HG03045 (cell line): Measurements from ENCODE around the gene MYO16.

Experiments used
- ATAC-seq: cut with Tn5 transposase; IDR thresholded peaks from one replicate; pipeline ENCODE4 v1.9.1; 2021; ENCODE audit warnings: mild to moderate bottlenecking, moderate library complexity; ENCODE audit not compliant: unreplicated experiment

MYO16 gene

DNA sequence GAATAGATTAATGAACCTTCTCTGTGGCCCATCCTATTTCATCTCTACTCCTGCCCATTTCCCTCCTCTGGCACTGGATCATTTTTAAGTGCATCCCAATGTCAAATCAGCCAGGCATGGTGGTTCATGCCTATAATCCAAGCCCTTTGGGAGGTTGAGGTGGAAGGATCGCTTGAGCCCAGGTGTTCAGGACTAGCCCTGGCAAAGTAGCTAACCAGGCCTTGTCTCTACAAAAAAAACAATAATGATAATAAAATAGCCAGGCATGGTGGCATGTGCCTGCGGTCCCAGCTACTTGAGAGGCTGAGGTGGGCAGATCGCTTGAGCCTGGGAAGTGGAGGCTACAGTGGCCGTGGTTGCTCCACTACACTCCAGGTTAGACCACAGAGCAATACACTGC lies 517.0 kb downstream of the MYO16 start:
- no peak for ATAC-seq

DNA sequence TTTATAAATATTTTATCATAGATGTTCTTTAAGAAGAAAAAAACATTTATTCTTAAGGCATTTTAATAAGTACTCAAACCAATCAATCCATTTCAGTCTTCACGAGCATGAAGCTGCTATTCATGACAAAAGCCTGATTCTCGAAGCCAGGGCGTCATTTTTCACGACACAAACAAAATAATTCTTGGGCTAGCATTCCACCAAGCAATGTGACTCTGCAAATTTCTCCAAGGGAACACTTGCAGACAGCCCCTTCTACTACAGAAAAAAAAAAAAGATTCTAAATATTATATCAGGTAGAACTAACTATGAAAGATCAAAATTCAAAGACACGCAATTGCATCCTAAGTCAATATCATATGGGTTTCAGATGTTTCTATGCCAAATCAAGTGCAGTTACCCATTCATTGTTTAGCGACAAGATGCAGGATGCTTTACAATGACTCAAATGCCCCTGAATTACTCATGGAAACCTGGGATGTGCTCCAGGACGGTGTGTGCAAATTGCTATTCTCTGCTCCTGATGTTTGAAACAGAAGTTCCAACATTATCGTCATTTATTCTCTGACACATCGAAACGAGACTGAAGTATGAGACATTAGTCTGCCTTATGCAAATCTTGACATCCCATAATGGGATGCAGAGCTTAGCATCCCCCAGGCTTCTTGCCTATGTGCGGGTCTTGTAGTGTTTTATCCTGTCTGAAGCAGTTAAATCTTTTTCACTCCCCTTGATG lies 517.7 kb downstream of the MYO16 start:
- no peak for ATAC-seq

DNA sequence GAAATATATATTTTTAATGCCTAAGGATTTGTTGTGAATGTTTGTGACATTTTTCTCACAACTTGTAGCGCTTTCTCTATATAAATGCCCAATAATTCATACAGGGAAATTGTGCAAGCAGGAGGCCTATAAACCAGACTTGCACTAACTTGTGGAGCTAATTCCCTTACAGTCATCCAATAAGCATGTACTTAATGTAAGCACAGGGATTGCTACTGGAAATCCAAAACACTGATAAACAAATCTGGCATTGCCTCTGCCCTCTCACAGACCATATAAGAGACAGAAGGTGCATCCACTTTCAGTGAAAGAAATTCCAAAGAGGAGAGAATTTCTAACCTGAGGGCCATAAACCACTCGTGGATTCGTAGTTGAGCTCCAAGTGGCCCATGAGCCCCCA lies 518.8 kb downstream of the MYO16 start:
- ATAC-seq, result no peak

DNA sequence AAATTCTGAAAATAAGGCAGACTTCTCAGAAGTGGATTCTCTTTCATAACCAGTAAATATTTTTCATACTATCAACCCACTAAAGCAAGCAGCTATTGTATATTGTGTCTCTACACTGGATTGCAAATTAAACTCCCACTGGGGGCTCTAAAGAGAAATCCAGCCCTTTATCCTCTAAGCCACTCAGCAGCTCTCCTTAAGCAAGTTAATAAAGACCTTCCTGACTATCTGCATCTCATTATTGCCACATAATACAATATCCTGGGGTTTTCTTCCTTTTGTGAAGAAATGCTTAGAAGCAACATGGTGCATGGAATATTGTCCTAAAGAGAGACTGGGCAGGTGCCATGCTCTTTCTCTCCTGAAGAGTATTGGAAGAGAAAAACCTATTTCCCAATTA lies 521.3 kb downstream of the MYO16 start:
- no peak for ATAC-seq

DNA sequence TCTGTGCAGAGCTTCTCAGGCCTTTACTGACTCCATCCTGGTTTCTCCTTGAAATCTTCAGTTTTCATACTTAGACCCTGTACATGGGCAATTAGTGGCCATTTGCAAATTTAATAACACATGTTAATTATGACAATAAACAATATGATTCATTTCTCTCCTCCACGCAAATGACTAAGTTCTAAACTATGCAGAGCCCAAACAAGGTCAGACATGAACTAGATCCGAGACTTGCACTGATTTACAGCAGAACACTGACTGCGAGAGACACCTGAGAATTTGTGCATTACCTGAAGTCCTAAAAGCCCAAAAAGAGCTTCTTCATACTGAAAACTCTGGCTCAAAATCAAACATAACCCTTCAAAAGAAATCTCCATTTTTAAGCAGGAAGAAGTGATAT lies 521.8 kb downstream of the MYO16 start:
- no peak for ATAC-seq

DNA sequence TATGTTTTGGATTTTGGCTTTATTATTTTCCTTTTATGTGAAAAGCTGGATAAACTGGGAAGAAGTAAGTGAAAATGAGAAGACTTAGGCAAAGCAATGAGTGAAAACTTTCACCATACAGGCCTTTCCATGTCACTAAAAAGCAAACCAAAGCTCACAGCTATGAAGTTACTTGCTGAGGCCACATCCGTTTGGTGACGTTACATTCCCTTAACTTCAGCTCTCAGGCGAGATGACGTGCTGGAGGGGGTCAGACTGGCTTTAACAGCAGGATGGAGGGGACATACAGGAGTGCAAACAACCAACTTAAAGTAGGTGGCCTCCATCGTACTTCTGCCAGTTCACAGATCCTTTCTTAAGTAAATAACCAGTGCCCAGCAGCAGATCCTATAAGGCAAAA lies 522.3 kb downstream of the MYO16 start:
- ATAC-seq, result no peak

DNA sequence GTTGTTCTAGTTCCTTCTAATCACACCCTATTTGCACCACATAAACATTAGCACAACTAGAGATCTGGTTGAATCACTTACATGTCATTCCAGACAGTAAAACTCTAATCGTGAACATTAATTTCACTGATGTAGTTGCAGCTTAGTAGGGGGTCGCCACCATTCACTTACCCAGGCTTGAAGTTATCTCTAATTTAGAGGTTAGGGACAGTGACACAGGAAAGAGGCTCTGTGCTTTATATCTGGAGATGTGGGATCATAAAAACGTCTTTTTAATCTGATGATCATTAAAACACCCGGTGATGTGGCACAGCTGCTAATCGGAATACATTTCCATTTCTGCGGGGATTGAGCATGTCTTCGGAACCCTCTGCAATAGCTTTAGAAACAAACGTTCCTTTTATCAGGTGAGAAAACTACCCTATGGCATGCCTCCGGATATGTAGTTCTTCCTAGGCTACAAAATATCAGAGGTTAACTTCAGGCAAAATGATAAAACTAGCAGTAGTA lies 523.0 kb downstream of the MYO16 start:
- no peak for ATAC-seq

DNA sequence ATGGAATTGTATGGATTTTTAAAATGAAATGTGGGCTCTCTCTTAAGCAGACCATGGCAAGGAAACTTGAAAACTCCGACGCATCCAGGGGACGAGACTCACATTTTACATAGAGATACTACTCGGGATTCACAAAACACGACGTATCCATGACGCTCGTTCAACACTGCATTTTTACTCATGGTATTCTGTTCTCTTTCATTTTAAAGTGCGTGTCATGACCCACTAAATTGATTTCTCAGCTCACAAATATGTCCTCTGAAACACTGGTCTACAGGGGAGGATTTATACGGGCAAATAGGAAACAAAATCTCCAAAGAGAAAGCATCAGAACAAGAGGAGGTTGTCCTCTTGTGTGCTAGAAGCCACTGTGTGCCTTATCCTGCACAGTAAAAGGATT lies 523.5 kb downstream of the MYO16 start:
- no peak for ATAC-seq

DNA sequence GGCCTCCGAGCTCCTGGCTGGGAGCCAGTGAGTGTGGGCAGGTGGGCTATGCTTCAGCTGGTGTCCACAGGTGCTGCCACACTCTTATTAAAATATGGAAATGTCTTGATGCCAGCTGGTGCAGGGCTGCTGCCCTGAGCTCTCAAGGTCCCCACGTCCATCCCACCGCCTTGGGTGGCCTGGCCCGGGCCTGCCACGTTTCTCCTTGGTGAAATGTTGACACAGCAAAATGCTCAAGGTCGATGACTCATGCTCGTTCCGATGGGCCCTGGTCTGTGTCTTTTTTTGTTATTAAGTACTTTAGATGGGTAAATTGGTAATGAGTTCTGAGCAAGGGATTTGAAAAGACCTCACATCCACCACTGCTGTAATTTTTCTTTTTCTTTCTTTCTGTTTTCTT lies 524.7 kb downstream of the MYO16 start:
- no peak for ATAC-seq

DNA sequence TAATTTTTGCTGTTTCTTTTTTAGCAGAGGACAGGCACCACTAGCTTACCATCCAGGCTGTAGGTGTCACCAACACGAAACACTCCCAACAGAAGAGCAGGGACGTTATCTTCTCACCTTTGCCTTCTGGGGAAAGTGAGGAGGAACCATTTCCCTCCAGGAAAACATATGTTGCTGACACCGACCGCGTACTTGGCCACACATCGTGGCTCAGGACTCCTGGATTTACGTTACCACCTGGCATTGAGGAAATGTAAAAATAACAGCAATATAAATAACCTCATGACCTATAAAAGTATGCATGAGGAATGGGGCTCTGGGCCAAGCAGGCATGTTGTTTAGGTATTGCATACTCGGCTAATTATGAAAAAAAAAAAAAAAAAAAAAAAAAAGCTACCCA lies 525.1 kb downstream of the MYO16 start:
- ATAC-seq, result no peak

DNA sequence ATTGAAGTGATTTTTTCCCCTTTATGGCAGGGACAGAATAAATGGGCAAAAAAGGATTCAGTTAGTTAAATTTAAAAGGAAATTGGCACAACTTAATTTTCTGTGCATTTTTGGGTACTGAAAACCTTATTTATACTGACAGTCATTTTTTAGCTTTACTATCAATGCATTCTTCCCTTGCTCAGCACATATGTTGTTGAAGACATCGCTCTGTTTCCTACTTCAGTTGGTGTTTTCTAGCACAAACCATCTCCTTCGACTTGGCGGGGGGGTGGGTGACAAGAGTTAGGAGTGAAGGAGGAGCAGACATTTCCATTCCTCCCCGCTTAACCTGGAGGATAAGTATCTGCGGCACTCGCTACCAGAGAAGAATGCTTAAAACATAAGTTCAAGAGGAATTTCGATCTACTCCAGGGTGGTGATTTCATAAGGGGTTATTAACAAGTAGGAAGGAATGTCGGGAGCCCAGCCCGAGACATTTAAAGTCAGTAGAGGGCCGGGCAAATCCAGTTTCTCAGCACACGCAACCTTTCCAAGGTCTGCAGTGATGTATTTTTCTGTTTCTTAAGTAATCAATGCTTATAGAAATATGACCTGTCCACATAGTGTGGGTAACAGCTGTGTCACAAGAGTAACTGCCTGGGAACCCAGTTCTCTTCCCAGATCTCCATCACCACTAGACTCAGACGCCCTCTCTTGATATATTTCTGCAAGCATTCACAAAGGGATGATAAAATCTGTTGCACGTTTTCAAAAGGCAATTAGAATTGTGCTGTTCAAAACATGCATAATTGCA lies 525.8 kb downstream of the MYO16 start:
- no peak for ATAC-seq

DNA sequence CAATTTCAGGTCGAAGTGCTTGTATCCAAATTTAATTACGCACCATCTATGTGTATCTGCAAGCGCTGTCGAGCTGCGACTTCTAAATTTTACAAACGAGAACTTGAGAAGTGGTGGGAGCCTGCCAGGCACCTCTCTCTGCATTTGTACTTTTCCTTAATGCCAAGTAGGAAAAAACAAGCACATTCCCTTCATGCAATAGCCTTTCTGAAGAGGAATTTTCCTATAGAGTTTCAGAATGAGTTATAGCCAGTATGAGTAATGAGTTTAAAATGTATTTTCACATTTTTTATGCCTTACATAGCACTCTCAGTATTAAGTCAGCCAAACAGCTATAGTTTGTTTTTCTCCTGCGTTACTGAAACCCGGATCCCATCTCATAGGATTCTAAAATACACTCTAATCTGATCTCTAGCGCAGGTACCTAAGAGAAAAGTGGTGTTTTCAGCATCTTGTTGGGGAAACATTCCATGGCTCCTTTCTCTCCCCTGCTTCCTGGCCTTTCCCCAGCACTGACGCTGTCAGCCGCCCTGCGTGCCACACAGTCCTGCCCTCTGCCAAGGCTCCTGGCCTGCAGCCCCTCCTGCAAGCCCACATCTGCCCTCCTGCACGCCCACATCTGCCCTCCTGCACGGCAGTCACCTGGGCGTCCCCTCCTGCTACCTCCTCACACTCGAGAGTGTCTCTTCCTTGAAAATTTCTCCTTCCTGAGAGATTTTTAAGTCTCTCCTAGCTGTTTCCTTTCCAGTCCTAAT lies 526.9 kb downstream of the MYO16 start:
- no peak for ATAC-seq

DNA sequence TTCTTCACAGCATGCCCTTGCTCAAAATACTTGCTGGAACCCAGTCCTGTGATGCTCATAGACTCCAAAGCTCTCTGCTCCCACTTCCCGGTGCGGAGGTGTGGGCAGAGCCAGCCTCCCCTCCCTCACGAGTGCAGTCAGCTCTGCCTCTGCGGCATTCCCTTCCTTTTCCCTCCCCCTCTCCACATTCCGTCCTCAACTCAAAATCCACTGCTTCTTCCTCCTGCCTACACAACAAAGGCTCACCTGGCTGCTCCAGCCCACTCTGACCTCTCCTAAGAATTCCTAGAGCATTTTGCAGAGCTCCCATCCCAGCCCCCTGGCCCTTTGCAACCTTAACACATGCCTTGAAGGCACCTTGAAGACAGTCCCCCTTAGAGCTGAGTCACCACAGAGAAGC lies 527.9 kb downstream of the MYO16 start:
- no peak for ATAC-seq

DNA sequence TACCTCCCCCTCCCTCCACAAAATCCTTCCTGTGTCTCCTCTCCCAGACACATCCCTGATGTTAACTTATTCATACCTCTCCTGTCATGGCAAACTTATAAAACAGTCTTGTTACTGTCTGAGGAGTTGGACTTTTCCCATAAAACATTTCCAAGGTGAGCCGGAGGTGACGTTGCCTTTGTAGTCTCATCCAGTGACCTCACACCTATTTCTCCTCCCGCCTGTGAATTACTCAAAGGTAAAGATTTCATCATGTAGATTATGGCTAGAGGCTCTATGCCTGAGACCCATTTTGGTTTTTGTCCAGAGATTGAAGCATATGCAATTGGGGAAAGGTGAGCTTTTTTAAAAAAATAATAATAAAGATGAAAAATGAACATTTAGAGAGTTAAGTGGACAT lies 529.0 kb downstream of the MYO16 start:
- no peak for ATAC-seq

DNA sequence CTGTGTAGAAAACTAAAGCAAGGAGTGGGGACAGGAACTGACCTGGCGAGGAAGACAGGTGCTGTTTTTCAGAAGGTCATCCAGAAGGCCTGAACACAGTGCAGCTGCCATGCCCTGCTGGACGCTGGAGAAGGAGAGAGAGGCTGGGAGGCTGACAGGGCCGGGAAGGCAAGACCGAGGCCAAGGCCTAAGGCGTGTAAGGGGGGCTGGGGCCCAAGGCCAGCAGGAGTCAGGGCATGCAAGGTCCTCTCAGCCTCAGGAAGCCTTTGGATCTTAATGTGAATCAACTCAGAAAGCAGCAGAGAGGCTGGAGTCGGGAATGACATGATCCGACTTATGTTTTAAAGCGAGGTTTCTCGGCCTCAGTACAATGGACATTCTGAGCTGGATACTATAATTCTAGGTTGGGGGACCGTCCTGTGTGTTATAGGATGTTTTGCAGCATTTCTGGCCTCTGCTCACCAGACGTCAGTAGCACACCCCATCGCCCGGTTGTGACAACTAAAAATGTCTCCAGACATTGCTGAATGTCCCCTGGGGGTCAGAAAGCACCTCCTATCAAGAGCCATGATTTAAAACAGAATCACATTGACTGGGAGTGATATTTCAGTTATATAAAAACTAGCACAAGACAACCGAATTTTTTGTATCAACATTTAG lies 530.4 kb downstream of the MYO16 start:
- no peak for ATAC-seq

DNA sequence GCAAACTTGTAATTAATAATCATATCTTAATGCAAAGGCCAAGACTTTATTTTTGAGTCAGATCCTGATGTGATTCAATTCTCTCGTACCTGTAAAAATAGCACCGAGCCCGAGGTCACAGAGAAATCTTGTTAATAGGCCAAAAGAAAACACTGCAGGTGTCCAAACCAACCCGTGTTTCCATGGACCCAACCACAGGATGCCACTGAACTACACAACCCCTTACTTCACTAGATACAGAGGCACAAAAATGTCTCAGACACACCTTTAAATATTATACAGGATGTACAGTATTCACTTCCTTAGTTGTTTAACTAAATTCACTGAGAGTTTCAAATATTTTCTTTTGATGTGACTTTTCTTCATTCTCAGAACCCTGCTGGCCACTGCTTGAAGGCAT lies 530.9 kb downstream of the MYO16 start:
- ATAC-seq, result no peak

DNA sequence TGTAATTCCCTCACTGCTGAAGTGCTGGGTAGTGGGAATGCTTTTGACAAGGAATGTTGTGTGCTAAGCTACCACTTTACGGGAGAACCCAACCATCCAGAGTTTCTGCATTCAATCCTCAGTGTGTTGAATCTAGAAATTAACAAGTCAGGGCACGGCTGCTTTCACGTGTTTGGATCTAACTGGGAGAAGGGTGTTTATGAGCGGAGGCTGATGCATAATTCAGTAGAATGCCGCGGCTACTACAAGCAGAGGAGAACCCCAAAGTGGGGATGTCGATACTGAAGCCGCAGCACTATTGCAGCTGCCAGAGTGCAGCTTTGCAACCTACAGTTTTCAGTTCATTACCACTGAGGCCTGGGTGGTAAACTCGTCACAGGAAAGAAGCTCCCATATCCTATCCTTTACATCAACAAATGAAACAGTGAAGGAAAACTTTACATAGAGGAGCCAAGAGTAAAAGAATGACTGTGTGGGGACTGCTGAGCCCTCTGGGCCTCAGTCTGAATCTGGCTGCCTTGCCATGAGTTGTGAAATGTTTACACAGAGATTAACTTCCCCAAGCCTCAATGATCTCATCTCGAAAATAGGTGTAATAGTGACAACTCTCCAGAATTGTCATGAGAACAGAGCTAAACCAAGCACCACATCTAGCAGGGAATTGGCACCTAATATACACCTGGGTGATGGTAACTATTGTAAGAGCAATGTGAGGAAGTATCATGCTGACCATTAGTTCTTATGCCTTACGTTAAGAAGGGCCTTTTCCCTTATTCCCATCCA lies 531.7 kb downstream of the MYO16 start:
- ATAC-seq, result peak; percentile 28

DNA sequence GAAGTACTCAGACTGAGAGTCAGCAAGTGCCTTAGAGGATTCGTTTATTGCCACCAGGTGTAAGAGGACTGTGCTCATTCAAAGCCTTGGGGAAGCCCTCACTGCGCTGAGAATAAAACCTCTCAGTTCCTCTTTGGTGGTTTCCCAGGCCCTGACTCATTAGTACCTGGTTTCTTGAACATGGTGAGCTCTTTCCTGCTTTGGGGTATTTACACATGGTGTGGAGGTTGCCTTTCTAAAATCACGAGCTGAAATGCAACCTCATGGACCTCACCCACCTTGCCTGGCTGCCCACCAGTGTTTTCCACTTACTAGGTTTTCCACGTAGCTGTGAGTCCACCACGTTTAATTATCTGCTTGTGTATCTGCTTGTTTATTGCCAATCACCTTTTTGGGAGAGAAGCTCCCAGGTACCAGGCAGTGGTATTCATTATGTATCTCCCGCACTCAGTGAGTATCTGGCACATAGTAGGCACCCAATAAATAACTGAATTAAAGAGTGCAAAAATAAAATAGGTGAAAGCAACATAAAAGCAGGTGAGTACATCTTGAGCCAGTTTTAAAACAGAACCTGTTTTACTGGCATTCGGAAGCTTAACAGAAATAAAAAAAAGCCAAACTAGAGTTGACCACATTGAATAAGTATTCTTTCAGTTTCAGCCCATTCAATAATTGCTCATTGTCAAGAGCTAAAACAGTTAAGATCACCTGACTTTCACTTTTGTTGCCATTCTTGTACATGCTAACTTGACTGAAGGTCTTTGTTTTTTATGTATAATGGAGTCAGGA lies 533.0 kb downstream of the MYO16 start:
- peak; percentile 90 for ATAC-seq

DNA sequence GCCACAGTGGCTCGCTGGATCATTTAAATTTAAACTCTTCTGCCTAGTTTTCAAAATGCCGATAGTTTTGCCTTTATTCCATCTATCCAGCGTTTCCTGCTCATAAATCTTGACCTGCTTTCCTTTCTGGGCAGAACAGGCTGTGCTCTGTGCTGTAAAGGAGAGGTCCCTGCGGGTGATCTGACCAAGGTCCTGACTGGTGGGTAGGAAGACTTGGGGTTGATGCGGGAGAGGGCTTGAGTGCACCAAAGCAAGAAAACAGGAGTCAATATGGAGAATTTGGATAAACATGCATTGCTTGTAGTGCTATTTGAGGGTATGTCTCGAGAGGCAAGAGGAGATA lies 533.6 kb downstream of the MYO16 start:
- ATAC-seq, result peak; percentile 14
